Smooth muscle cell (in vitro differentiated cells): ENCODE data around the gene NLRC3. TPM values are rescaled to one million over a fixed set of nuclear protein-coding genes. Genes with fewer than 3 reads are reported as not detected.

Source experiments
- DNase-seq: peaks from one replicate; lab custom pipeline; 2025; ENCODE audit not compliant: unreplicated experiment; lab: John Stamatoyannopoulos, UW
- H2AFZ ChIP-seq: fragments of 200-600 bp; sonication (generic); 2 replicates; pipeline ENCODE4 v1.6.0; 2016; ENCODE audit warnings: antibody characterized with exemption, low read depth, mild to moderate bottlenecking
- H3F3A ChIP-seq: fragments of 200-600 bp; sonication (generic); 2 replicates; pipeline ENCODE4 v1.6.0; 2017; ENCODE audit warnings: antibody characterized with exemption, low read depth
- H3K27ac ChIP-seq: fragments of 200-600 bp; sonication (generic); 2 replicates; pipeline ENCODE4 v1.5.1; 2016; ENCODE audit warnings: low read depth, mild to moderate bottlenecking
- H3K27me3 ChIP-seq: fragments of 200-600 bp; sonication (generic); 2 replicates; pipeline ENCODE4 v1.6.1; 2016; ENCODE audit warnings: low read depth, mild to moderate bottlenecking
- H3K36me3 ChIP-seq: fragments of 200-600 bp; sonication (generic); 2 replicates; pipeline ENCODE4 v1.5.1; 2016; ENCODE audit warnings: low read depth
- H3K4me1 ChIP-seq: fragments of 200-600 bp; sonication (generic); 2 replicates; pipeline ENCODE4 v1.5.1; 2016; ENCODE audit warnings: low read depth
- H3K4me2 ChIP-seq: fragments of 200-600 bp; sonication (generic); 2 replicates; pipeline ENCODE4 v1.6.0; 2016; ENCODE audit warnings: mild to moderate bottlenecking
- H3K4me3 ChIP-seq: fragments of 200-600 bp; sonication (generic); 2 replicates; pipeline ENCODE4 v1.5.1; 2016; ENCODE audit warnings: mild to moderate bottlenecking
- H3K79me2 ChIP-seq: fragments of 200-600 bp; sonication (generic); 2 replicates; pipeline ENCODE4 v1.6.0; 2016; ENCODE audit warnings: low read depth, mild to moderate bottlenecking
- H3K9ac ChIP-seq: fragments of 200-600 bp; sonication (generic); 2 replicates; pipeline ENCODE4 v1.6.0; 2016; ENCODE audit warnings: low read depth
- H3K9me3 ChIP-seq: fragments of 200-600 bp; sonication (generic); replicated peaks from 2 replicates; pipeline ENCODE4 v1.5.1; 2016; ENCODE audit warnings: low read depth
- H4K20me1 ChIP-seq: fragments of 200-600 bp; sonication (generic); 2 replicates; pipeline ENCODE4 v1.6.0; 2016; ENCODE audit warnings: low read depth
- CTCF ChIP-seq: fragments of 200-600 bp; sonication (generic); IDR thresholded peaks from 2 replicates; pipeline ENCODE4 v1.5.1; 2017; ENCODE audit warnings: borderline replicate concordance, mild to moderate bottlenecking, antibody characterized with exemption; ENCODE audit not compliant: insufficient read depth, poor library complexity, severe bottlenecking
- WGBS: methylation state at CpG from one replicate; pipeline ENCODE4 v1.1.7; 2016; ENCODE audit warnings: low lambda C conversion rate; 5-methylcytosine and 5-hydroxymethylcytosine counted together
- polyA plus RNA-seq: library from polyadenylated mRNA; unstranded; fragments of >200 nt; fragmentation: Nextera tagmentation; extraction: Ambion mirVana; gene quantifications from 2 replicates; pipeline ENCODE4 v1.2.1, GENCODE V29; 2016
- total RNA-seq: library from RNA; depleted of rRNA; stranded (reverse); fragments of >200 nt; gene quantifications from 2 replicates; pipeline ENCODE4 v1.2.3, GENCODE V29; 2014

Gene NLRC3
- total and polyA plus RNA-seq, 2 experiments from 2014 or later: 0.02 TPM; not detected in 1

DNA sequence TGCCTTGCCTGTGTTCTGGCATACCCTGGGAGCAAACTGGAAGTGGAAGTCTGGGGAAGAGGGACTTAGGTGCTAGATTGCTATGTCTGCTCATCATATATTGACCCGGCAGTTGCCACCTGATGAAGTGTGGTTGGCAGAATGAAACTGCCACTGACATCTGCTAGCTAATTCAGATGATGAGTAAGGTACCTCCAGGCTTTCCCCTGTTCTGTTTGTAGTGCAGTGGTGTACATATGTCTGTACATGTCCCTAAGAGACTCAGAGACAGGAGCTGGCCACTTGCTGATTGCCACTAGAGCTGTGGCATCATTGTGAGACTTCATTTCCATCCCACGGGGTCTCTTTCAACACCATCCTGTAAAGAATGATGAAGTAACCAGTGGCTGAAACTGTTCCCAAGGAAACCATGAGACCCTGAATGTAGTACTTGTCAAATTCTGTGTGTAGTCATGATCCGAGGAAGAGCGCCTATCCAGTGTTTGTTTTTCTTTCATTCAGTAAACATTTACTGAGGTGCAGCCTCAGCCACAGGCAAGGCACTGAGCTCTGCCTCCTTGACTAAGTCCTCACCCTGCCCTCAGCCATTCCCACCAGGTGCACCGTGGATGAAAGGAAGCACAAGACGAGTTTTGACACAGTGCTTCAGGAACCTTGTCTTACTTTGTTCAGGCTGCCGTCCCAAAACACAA is 63.2 kb downstream of the NLRC3 start:
- H3K4me1 ChIP-seq: no peaks in the 10 kb centered on the region
- no peaks in the 10 kb centered on the region for H3K79me2 ChIP-seq
- no peak overlapping the region for H3K9ac ChIP-seq
- no peak for DNase-seq
- no peaks in the 10 kb centered on the region for H3K36me3 ChIP-seq
- no peaks in the 10 kb centered on the region for H3K9me3 ChIP-seq
- no peak overlapping the region for H3K4me3 ChIP-seq
- H4K20me1 ChIP-seq: no peaks in the 10 kb centered on the region
- H3K4me2 ChIP-seq: no peak overlapping the region
- 97% methylated on average over 7 of the region's 7 CpGs for WGBS
- peaks cover 6% of the 10 kb centered on the region for H3F3A ChIP-seq
- no peak for TF ChIP-seq CTCF
- no peak overlapping the region for H2AFZ ChIP-seq
- no peaks in the 10 kb centered on the region for H3K27me3 ChIP-seq
- no peak overlapping the region for H3K27ac ChIP-seq

- no peaks in the 10 kb centered on the region for H3K79me2 ChIP-seq
- H3K4me1 ChIP-seq: no peaks in the 10 kb centered on the region
- no peak overlapping the region for H3K4me2 ChIP-seq
- 95% methylated on average over 23 of the region's 23 CpGs for WGBS
- no peak overlapping the region for H3K9ac ChIP-seq
- no peak for TF ChIP-seq CTCF
- no peak overlapping the region for H2AFZ ChIP-seq
- DNase-seq: no peak
- H4K20me1 ChIP-seq: no peaks in the 10 kb centered on the region
- H3K9me3 ChIP-seq: no peaks in the 10 kb centered on the region
- no peaks in the 10 kb centered on the region for H3F3A ChIP-seq
- H3K27ac ChIP-seq: no peak overlapping the region
- no peak overlapping the region for H3K4me3 ChIP-seq
- H3K27me3 ChIP-seq: no peaks in the 10 kb centered on the region
- no peaks in the 10 kb centered on the region for H3K36me3 ChIP-seq
Measured at GRCh38 chr16:3511286-3512180, 65.7 kb downstream of the NLRC3 start.

DNA sequence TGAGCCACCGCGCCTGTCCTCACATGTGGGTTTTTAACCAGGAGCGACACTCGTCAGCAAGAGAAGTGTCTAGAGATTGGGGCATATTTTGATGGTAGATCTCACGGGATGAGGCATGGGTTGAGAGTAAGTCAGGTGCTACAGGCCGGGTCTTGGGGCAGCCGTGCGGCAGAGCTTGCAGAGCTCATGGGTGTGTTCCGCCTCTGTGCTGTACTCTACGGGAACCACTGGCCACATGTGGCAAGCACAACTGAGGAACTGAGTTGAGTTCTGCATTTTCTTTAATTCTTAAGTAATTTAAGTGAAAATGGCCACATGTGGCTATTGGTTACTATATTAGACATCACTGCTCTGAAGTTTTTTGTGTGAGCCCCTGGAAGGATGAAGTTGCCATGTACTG is 66.8 kb downstream of the NLRC3 start:
- no peaks in the 10 kb centered on the region for H3K36me3 ChIP-seq
- H3K27ac ChIP-seq: no peak overlapping the region
- H3K4me2 ChIP-seq: no peak overlapping the region
- no peak overlapping the region for H2AFZ ChIP-seq
- no peak for TF ChIP-seq CTCF
- no peaks in the 10 kb centered on the region for H3K27me3 ChIP-seq
- DNase-seq: no peak
- no peaks in the 10 kb centered on the region for H4K20me1 ChIP-seq
- H3K79me2 ChIP-seq: no peaks in the 10 kb centered on the region
- WGBS: 100% methylated on average over 10 of the region's 10 CpGs
- no peaks in the 10 kb centered on the region for H3K9me3 ChIP-seq
- H3F3A ChIP-seq: no peaks in the 10 kb centered on the region
- H3K4me1 ChIP-seq: no peaks in the 10 kb centered on the region
- H3K9ac ChIP-seq: no peak overlapping the region
- H3K4me3 ChIP-seq: no peak overlapping the region
